ENCODE measurements around the gene NAXD.
"Not testable (repeated sequence)": the region's sequence is repeated elsewhere in the genome, so short reads cannot be mapped to it uniquely, and the experiment has no call there.

The NAXD gene

GRCh38 chr13:110615322-110616102 lies at the start of gene NAXD:
Gene NAXD (plus strand): TSS chr13:110615545. CDS start chr13:110615602, 57 bp downstream.
- DNase-seq = peak; percentile 96

- DNase-seq = no peak
Observed at GRCh38 chr13:110566171-110566570, 49.2 kb upstream of the NAXD start.

- no peak for DNase-seq
Observed at GRCh38 chr13:110568612-110569011, 46.7 kb upstream of the NAXD start.

- DNase-seq = not testable (repeated sequence)
Observed at GRCh38 chr13:110569962-110570361, 45.4 kb upstream of the NAXD start.

- no peak for DNase-seq
Observed at GRCh38 chr13:110570886-110571285, 44.5 kb upstream of the NAXD start.

GRCh38 chr13:110571896-110572777 lies 43.2 kb upstream of the NAXD start:
- DNase-seq = no peak

- no peak for DNase-seq
Observed at GRCh38 chr13:110572778-110573118, 42.6 kb upstream of the NAXD start.

- no peak for DNase-seq
Observed at GRCh38 chr13:110574161-110574560, 41.2 kb upstream of the NAXD start.

- DNase-seq = no peak
Observed at GRCh38 chr13:110575322-110576069, 39.8 kb upstream of the NAXD start.

- DNase-seq = no peak
Observed at GRCh38 chr13:110576070-110576394, 39.3 kb upstream of the NAXD start.

GRCh38 chr13:110576736-110577476 lies 38.4 kb upstream of the NAXD start:
- no peak for DNase-seq

GRCh38 chr13:110578363-110578762 lies 37.0 kb upstream of the NAXD start:
- DNase-seq = no peak

GRCh38 chr13:110580800-110581199 lies 34.5 kb upstream of the NAXD start:
- DNase-seq = no peak

- no peak for DNase-seq
Observed at GRCh38 chr13:110581506-110582185, 33.7 kb upstream of the NAXD start.

- no peak for DNase-seq
Observed at GRCh38 chr13:110582421-110582954, 32.9 kb upstream of the NAXD start.

GRCh38 chr13:110583178-110583865 lies 32.0 kb upstream of the NAXD start:
- DNase-seq = no peak

- no peak for DNase-seq
Observed at GRCh38 chr13:110589793-110590390, 25.5 kb upstream of the NAXD start.

- no peak for DNase-seq
Observed at GRCh38 chr13:110590577-110590976, 24.8 kb upstream of the NAXD start.

GRCh38 chr13:110592665-110593064 lies 22.7 kb upstream of the NAXD start:
- DNase-seq = no peak

GRCh38 chr13:110593430-110594130 lies 21.8 kb upstream of the NAXD start:
- DNase-seq = no peak

Measured in left hindlimb (tissue), 1 donor.